Measurements from ENCODE around the gene BAAT.

The BAAT gene

DNA sequence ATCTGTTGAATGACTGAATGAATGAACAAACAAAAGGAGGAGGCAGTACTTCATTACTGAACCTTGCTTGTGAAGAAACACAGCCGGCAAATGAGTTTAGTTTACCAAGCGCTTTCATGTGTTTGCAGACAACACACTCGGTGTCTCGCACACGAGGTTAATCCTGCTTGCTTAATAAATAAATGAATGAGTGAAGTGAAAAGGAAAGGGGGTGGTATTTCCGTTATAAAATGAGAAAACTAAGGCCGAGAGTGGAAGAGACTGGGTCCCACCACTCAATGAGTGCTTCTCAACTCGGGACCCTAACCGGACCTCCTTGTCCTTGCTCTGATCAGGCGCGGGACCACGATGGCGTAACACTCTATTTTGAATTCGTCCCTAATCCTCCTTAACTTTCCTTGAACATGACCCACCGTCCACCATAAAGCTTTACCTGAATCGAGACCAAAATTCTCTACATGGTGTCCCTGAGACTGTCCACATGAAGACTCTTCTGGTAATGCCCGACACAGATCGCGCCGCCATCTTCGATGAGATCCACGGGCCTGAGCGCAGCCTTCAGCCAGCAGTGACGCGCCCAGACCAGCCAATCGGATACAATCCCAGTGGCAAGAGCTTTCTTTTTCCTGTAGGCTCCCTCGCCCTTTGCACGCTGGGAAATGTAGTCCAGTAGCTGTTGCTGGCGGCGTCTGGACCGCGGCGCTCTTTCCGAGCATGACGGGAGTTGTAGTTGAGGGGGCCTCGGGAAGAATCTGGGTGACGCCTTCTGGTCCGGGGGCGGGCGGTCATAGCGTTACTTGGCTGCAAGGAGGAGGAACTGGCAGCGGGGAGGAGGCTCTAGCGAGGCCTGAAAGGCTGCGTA lies 13.5 kb upstream of the BAAT start, which contains the start of the genes MRPL50 and ZNF189:
Gene MRPL50, minus strand, starts transcription at position 551 of the 862 bp plus-strand sequence. Its CDS starts 26 bp downstream, at position 525.
Gene ZNF189, plus strand, starts transcription at position 784 of the 862 bp plus-strand sequence. CDS start 306 bp downstream, outside the sequence.
- peak; percentile 93 for DNase-seq

DNA sequence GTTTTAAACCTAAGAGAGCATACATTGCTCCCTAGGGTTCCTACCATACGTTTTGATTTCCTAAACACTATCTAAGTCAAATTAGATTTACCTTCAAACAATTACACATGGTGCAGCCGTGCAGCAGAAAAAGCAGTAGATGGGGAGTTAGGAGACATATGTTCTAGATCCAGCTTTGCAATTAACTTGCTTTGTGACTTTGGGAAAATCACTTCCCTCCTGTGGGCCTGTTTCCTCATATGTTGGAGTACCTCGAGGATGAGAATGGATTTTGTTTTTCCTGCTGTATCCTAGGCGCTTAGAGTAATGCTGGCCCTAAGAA lies 12.9 kb upstream of the BAAT start:
- DNase-seq = no peak

DNA sequence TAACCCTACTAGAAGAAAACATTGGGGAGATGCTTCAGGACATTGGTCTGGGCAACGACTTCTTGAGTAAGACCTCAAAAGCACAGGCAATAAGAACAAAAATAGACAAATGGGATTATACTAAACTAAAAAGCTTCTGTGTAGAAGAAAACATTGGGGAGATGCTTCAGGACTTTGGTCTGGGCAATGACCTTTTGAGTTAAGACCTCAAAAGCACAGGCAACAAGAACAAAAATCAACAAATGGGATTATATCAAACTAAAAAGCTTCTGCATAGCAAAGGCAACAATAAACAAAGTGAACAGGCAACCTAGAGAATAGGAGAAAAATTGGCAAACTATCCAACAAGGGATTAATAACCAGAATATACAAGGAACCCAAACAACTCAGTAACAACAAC lies 9.9 kb upstream of the BAAT start:
- DNase-seq = no peak

DNA sequence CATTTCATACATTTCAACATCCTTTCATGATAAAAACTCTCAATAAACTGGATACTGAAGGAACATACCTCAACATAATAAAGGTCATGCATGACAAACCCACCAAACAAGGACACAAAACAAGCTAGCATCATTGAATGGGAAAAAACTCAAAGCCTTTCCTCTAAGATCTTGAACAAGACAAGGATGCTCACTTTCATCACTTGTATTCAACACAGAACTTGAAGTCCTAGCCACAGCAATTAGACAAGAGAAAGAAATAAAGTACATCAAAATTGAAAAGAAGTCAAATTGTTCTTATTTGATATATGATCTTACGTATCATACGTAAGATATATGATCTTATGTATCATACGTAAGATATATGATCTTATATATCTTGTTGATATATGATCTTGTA lies 8.3 kb upstream of the BAAT start:
- DNase-seq = no peak

DNA sequence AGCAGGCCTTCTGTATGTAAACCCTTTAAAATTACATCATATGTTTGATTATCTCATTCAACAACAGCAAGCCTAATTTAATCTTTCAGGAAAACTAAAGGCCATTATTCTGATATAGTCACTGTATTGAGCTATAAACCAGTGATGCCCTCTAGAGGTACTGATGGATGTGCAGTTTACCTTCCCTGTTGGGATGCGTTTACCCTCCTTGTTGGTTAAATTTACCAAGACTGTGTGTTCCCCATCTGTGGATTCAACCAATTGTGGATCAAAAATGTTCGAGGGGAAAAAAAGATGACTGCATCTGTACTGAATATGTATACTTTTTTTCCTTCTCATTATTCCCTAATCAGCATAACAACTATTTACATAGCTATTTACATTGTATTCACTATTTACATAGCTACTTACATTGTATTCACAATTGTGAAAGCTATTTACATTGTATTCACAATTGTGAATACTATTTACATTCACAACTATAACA lies 3.7 kb upstream of the BAAT start:
- DNase-seq = no peak

DNA sequence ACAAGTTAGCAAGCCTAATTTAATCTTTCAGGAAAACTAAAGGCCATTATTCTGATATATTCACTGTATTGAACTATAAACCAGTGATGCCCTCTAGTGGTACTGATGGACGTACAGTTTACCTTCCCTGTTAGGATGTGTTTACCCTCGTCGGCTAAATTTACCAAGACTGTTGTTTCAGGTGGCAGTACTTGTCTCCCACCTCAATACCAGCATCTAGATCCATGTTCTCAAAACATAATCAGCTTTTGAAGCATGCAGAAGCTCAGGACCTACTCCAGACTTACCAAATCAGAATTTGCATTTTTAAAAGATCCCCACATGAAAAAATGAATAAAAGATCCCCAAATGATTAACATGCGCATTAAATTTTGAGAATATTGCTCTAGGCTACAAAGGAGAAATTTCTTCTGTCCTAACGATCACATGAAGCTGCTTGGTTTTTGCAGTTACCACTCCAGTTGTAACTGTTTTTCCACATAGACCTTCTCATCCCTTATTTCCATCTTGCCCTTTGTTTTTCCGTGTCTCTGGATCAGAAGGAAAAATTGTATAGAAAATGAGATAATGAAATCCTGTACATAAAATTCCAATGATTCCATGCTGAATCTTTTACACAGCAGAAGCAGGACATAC lies 3.2 kb upstream of the BAAT start:
- no peak for DNase-seq

DNA sequence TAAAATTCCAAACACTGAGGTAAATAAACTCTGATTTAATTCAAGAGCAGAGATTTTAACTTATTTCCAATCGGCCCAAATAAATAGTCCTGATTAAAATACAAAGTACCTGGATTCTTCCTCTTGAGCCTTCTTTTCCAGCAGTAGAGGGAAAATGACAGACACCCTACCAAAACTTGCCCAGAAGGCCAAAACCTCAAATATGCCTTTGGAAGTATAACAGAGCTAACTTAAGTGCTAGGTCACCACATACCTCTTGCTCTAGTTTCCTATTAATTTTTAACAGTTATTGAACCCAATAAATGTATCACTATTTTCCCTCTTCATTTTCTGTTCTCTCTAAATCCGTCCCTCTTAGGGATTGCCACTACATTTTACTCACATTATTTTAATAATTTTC lies 1.4 kb downstream of the BAAT start:
- DNase-seq = no peak

DNA sequence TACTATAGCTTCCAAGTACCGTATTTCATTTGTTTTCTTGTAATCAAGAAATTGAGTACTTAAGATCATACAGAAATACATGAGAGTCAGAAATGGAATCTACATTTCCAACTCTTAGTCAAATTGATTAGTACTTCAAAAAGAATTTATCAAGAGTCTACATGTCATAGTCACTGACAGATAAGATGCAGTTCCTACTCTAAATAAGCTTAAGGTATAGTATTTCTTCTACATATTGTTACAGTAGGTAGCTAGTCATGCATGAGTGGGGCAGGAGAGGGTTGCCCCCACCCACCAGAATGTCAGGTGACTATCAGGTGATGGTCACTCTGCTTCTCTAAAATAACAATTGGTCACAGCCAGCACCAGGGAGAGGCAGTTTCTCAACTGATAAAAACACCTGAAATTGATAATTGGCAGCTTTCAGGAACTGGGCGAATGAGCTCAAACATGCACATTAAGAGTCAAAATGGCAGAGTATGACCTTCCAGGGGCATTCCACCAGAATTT lies 2.9 kb downstream of the BAAT start:
- DNase-seq = no peak

DNA sequence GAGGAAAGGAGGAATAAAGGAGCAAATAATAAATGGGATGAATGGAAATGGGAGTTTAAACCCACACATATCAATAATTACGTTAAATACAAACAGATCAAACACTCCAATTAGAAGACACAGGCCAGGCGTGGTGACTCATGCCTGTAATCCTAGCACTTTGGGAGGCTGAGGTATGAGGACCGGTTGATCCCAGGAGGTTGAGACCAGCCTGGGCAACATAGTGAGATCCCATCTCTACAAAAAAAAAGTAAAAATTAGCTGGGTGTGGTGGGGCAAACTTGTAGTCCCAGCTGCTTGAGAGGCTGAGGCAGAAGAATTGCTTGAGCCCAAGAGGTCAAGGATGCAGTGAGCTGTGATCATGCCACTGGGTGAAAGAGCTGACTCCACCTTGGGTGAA lies 3.7 kb downstream of the BAAT start:
- DNase-seq = no peak

DNA sequence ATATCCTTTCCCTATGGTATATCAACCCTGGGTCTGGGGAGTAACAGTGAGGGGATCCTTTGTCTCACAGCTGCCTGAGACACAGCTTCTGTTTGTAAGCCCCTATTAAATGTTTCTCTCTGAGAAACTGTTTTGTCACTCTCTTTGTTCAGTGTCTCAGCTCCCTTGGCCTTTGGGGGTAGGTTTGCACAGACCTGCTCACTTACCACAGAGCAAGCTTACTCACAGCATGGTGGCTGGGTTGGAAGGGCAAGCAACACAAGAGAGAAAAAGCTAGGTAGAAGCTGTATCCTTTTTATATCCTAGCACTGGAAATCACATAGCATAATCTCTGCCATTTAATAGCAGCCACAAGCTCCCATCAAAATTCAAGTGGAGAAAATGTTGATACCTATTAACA lies 4.5 kb downstream of the BAAT start:
- no peak for DNase-seq

DNA sequence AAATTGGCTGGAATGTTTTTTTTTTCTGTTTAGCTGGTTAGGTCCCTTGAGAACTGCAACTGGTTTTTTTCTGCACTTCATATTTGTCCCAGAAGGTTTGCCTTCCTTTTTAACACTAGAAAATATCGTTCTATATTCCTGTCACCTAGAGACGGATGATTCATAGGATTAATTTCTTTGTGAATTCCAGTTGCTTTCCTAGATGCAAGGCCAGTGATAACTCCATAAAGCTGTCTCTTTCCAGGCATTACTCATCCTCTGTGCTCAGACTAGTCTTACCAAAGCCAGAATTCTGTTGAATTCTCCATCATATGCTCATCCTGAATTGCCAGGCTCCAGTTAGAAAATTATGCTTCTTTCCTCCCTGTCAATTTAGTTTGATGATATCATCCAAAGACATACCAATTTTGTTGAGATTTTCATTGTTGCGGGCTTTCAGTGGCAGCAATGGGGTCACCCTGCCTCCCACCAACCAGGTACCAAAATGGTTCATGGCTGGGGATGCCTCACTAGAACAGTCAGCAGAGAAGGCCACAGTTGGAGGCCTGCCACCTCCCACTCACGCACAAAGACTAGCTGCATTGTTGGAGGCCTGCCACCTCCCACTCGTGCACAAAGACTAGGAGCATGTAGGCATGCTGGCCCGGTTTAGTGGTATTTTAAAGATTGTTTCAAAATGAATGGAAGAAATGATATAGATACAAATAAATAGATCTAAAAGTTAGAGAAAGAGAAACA lies 8.5 kb downstream of the BAAT start:
- DNase-seq = no peak

DNA sequence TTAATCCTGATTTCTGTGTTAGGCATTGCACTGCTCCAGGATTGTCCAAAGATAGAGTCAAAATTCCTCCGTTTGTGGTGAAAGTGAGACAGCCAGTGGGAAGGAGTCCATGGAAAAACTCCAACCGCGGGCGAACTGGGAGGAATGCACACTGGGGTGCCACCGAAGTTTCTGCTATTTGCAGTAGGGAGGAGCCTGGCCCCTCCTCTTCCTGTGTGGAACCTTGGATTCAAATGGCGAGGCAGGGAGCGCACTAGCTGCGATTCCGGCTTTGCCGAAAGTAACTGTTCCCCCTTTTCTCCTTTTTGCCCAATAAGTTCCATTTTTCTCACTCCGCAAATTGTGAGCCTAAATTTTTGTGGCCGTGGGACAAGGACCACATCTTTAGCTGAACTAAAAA lies 9.3 kb downstream of the BAAT start:
- DNase-seq = no peak

DNA sequence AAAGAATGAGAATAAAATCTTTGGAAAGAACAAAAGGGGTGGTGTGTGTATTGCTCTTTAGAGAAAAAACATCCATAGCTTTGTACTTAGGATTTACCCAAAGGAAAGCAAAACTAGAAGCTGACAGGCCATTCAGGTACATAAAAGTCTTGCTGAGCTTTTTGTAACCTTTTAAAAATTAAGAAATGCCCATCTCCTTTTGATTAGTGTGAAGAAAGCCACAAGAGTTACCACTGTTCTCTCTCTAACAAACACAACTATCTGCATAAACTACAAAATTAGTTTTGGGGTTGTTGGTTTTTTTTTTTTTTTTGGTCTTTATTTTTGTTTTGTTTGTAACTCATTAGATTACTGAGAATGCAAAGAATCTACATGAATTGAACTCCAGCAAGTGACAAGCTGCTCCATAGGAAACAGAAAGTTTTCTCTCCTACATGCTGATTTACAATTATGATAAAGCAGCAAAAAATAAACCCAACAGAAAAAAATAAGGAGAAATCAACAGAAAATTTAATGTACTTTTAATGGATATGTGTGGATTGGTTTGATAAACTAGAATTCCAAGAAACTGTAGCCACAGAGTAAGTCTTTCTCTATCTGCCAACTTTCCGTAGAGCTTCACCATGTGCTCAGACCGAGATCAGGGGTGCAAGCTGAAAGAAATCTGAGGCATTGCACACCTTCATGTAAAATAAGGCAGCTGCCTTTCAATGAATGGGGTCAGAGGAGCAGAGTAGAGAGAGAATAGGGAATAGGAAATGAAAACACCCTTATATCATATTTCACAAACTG lies 12.3 kb downstream of the BAAT start:
- DNase-seq = no peak

DNA sequence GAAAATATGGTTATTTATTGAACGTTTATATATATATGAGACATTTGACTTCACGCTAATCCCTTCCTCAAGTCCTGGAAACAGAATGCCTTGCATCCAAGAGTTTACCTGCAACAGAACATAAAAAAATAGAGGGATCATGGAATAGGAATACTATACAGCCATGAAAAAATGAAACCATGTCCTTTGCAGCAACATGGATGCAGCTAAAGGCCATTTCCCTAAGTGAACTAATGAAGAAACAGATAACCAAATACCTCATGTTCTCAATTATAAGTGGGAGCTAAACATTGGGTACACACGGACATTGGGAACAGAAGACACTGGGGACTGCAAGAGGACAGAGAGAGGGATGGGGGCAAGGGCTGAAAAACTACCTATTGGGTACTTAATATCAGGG lies 13.0 kb downstream of the BAAT start:
- no peak for DNase-seq

DNA sequence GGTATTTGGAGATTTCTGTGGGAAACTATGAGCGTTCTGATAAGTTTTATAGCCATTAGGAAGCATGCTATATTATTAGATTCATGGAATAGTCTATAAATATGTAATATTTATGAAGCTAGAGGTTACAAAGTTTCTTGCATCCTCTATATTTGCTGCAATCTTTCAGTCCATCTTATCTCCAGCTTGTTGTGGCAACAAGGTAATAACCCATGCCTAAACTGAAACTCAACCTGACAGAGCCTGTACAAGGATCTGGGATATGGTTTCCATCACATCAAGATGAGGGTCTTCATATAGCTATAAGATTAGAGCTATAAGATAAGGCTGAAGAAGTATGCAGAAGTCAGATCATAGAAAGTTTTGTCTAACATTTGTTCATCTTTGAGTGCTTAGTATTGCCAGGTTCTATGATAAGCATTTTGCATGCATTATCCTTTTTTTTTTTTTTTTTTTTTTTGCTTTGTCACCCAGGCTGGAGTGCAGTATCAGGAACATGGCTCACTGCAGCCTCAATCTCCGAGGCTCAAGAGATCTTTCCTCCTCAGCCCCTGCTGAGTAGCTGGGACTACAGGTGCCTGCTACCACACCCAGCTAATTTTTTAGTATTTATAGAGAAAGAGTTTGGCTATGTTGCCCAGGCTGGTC lies 14.8 kb downstream of the BAAT start:
- DNase-seq = no peak

DNA sequence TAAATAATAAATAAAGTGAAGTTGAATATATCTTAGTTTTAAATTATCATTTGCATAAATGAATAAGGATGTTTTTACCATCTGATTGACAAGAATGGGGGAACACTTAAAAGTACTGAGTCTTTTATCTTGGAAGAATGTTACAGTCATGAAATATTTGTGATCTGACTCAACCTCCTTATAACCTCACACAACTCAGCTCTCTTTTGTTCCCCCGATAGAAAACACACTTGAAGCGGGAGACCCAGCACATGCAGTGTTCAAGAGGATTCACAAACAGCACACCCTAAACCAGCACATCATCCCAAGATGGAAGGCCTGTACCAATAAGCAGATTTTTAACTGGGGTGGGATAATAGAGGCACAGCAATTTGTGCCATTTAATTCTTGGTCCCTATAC lies 15.5 kb downstream of the BAAT start:
- DNase-seq = no peak

DNA sequence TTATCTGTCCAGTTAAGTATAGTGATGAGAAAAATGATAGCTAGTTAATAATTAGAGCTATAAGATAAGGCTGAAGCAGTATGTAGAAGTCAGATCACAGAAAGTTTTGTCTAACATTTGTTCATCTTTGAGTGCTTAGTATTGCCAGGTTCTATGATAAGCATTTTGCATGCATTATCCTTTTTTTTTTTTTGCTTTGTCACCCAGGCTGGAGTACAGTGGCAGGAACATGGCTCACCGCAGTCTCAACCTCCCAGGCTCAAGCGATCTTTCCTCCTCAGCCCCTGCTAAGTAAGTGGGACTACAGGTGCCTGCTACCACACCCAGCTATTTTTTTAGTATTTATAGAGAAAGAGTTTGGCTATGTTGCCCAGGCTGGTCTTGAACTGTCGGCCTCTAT lies 17.5 kb downstream of the BAAT start:
- no peak for DNase-seq

DNA sequence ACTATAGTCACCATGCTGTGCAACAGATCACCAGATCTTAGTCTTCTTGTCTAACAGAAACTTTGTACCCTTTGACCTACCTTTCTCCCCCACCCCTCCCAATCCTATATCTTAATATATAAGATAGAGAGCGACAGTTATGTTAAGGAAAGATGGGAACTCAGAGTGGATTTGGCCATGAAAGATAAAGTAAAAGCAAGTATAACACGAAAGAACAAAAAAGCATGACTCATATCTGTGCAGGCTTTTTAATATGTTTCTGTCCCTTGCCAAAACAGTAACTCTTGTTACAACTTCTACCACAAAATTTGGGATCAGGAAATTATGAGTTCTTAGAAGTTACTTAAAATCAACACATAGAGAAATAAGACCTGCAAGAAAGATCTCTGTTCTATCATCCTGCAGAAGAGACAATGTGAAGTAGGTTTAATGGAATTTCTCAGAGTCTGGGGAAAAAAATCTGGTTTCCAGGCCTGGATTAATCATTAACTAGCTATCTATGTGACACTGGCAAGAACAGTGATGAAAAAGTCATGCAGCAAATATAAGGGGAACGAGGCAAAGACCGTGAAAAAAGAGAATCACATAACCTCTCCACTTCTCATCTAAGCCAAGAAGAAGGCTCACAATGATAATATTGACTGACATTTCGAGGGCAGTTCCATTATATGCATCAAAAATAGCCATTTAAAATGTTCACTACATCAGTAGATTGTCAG lies 18.6 kb downstream of the BAAT start:
- no peak for DNase-seq

DNA sequence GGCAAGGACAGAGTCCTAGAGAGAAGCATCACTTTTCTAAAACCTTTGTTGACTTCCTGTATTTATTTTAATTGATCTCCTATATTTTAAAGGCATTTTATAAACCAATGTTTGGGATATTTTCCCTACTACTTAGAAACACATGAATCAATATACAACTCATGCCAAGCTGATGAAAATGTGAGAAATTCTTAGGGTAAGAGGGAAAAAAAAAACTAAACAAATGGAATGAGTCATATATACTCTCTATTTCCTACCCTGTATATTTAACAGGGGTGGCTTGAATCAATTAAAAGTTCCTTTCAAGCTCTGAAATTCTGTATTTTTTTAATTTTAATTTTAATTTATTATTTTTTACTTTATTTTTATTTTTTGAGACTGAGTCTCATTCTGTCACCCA lies 19.6 kb downstream of the BAAT start:
- DNase-seq = no peak

DNA sequence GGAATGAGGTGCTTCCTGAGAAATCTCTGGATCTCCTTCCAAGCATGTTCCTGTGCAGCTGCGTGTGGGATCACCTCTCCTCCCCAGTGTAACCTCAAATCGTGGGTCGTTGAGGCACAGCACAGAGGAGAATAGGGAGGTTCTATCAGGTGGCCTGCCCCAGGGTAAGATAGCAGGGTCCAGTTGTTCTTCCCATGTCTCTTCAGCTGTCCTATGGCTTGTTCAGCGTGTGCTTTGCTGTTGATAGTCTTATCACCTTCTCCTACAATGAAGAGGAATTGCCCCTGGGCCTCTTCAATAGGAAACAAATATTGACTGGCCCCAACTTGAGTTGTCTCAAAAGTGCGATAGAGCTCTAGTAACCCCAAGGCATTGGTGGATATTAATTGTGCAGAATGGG lies 22.4 kb downstream of the BAAT start:
- no peak for DNase-seq

DNA sequence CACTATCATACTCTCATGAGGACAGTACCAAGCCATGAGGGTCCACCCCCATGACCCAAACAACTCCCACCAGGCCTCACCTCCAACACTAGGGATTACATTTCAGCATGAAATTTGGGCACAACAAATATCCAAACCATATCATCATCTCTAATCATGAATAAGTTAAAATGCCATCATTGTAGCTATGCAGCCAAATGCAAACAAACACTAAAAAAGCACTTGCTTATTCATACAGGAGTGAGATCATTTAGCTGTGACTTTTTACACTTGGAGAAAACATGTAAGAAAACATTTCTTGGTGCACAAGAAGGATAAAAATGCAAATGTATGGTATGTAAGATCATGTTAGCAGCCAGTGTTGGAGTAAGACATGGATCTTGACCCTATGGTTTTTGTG lies 24.2 kb downstream of the BAAT start:
- no peak for DNase-seq
